Left forelimb (tissue), 1 donor: ENCODE measurements around the gene P3H4.
A peak's percentile ranks its signal among the peaks of the same experiment; 100 is the strongest.

Source experiments
- DNase-seq: peaks from one replicate; pipeline ENCODE4 v3.0.0-alpha.2; 2018; ENCODE audit warnings: low spot score

The P3H4 gene

GRCh38 chr17:41822216-41823140, 10.7 kb upstream of the P3H4 start:
- DNase-seq = no peak

- DNase-seq = no peak
Observed at GRCh38 chr17:41821776-41822175, 10.0 kb upstream of the P3H4 start.

- DNase-seq = no peak
Observed at GRCh38 chr17:41818024-41818423, 6.3 kb upstream of the P3H4 start.

GRCh38 chr17:41816637-41817320, 5.0 kb upstream of the P3H4 start:
- no peak for DNase-seq

GRCh38 chr17:41814195-41814594, 2.4 kb upstream of the P3H4 start:
- DNase-seq = no peak

- DNase-seq = no peak
Observed at GRCh38 chr17:41813699-41814124, 2.0 kb upstream of the P3H4 start.

- no peak for DNase-seq
Observed at GRCh38 chr17:41813152-41813680, 1.5 kb upstream of the P3H4 start.

GRCh38 chr17:41812381-41813151, 817 bp upstream of the P3H4 start, which contains the start of gene FKBP10:
TSS of gene FKBP10 (plus strand) at chr17:41813004. CDS start at chr17:41813035, 31 bp downstream.
- DNase-seq = peak; percentile 93

GRCh38 chr17:41810659-41811548, 845 bp downstream of the P3H4 start:
- no peak for DNase-seq

GRCh38 chr17:41806685-41807445, 4.9 kb downstream of the P3H4 start:
- no peak for DNase-seq

GRCh38 chr17:41803049-41804020, 8.4 kb downstream of the P3H4 start:
- no peak for DNase-seq

- DNase-seq = peak; percentile 88
Observed at GRCh38 chr17:41801374-41802271, 10.1 kb downstream of the P3H4 start.

- peak; percentile 65 for DNase-seq
Observed at GRCh38 chr17:41800601-41801373, 11.0 kb downstream of the P3H4 start.

- DNase-seq = no peak
Observed at GRCh38 chr17:41799366-41799765, 12.4 kb downstream of the P3H4 start.

GRCh38 chr17:41797377-41797776, 14.4 kb downstream of the P3H4 start:
- no peak for DNase-seq

- no peak for DNase-seq
Observed at GRCh38 chr17:41796121-41796895, 15.4 kb downstream of the P3H4 start.
